ENCODE data around the gene APBA2. TPM values are rescaled to one million over a fixed set of nuclear protein-coding genes. Genes with fewer than 3 reads are reported as not detected.
A peak's percentile ranks its signal among the peaks of the same experiment; 100 is the strongest.

The APBA2 gene
- total and polyA plus RNA-seq, 7 donors: 0.06 to 0.36 (median 0.08) TPM; not detected in 2

- Histone ChIP-seq H3K4me3 (no peak overlapping the region), H3K36me3 (ENCODE audit: insufficient read depth in 1 of 2, low read depth in 1 of 2) (no peaks in the 10 kb centered on the region), H3K9me3 (no peaks in the 10 kb centered on the region), H3K4me1 (no peaks in the 10 kb centered on the region), H3K27me3 (ENCODE audit: insufficient read depth in 3 of 3, low read length in 2 of 3) (no peaks in the 10 kb centered on the region), H3K27ac (no peak overlapping the region)
- TF ChIP-seq CTCF (IDR thresholded peaks at IDR 0.05): no peak
- DNase-seq: peak in 1 of 2 donors; percentile 26
- WGBS, 3 donors: 76 to 78% (median 78%) methylated on average over 12 of the region's 12 CpGs
- no peak for ATAC-seq
- intact Hi-C loops (cut with DNase I): no loop called here
Observed at GRCh38 chr15:29122506-29122905, 236.7 kb downstream of the APBA2 start.

GRCh38 chr15:29123171-29123570 is 237.4 kb downstream of the APBA2 start:
- intact Hi-C loops (cut with DNase I): no loop called here
- no peak overlapping the region for H3K4me3 ChIP-seq
- H3K27me3 ChIP-seq (ENCODE audit: insufficient read depth in 3 of 3, low read length in 2 of 3): no peaks in the 10 kb centered on the region
- no peak overlapping the region for H3K27ac ChIP-seq
- 85 to 92% (median 86%) methylated on average over 18 of the region's 18 CpGs for WGBS, 3 donors
- H3K4me1 ChIP-seq: no peaks in the 10 kb centered on the region
- DNase-seq (peak in 1 of 2 donors; percentile 38), ATAC-seq (no peak)
- no peak for TF ChIP-seq CTCF (IDR thresholded peaks at IDR 0.05)
- H3K36me3 ChIP-seq (ENCODE audit: insufficient read depth in 1 of 2, low read depth in 1 of 2): no peaks in the 10 kb centered on the region
- no peaks in the 10 kb centered on the region for H3K9me3 ChIP-seq

- no peak for ATAC-seq
- H3K27ac ChIP-seq: no peak overlapping the region
- no peaks in the 10 kb centered on the region for H3K9me3 ChIP-seq
- no peaks in the 10 kb centered on the region for H3K4me1 ChIP-seq
- DNase-seq: peak in 1 of 2 donors; percentile 33
- TF ChIP-seq CTCF (IDR thresholded peaks at IDR 0.05): no peak
- 87 to 94% (median 87%) methylated on average over 9 of the region's 9 CpGs for whole genome bisulfite sequencing, 3 donors
- H3K36me3 ChIP-seq (ENCODE audit: insufficient read depth in 1 of 2, low read depth in 1 of 2): no peaks in the 10 kb centered on the region
- H3K4me3 ChIP-seq: no peak overlapping the region
- H3K27me3 ChIP-seq (ENCODE audit: insufficient read depth in 3 of 3, low read length in 2 of 3): no peaks in the 10 kb centered on the region
- intact Hi-C loops (cut with DNase I): no loop called here
Observed at GRCh38 chr15:29123991-29124390, 238.2 kb downstream of the APBA2 start.

- Histone ChIP-seq H3K9me3 (no peaks in the 10 kb centered on the region), H3K36me3 (ENCODE audit: insufficient read depth in 1 of 2, low read depth in 1 of 2) (no peaks in the 10 kb centered on the region), H3K27ac (no peak overlapping the region), H3K4me3 (no peak overlapping the region), H3K27me3 (ENCODE audit: insufficient read depth in 3 of 3, low read length in 2 of 3) (peaks cover 0 to 3% (median 0%) of the 10 kb centered on the region in 3 donors), H3K4me1 (no peaks in the 10 kb centered on the region)
- ATAC-seq: no peak
- intact Hi-C loops (cut with DNase I): no loop called here
- DNase-seq: peak in 1 of 2 donors; percentile 28
- no peak for TF ChIP-seq CTCF (IDR thresholded peaks at IDR 0.05)
- WGBS, 3 donors: 77 to 79% (median 77%) methylated on average over 22 of the region's 22 CpGs
Observed at GRCh38 chr15:29124581-29125381, 239.0 kb downstream of the APBA2 start.

Data from psoas muscle (tissue), 8 donors.